ENCODE measurements around the gene C19orf73.
"Not testable (repeated sequence)": the region's sequence is repeated elsewhere in the genome, so short reads cannot be mapped to it uniquely, and the experiment has no call there.

The C19orf73 gene

DNA sequence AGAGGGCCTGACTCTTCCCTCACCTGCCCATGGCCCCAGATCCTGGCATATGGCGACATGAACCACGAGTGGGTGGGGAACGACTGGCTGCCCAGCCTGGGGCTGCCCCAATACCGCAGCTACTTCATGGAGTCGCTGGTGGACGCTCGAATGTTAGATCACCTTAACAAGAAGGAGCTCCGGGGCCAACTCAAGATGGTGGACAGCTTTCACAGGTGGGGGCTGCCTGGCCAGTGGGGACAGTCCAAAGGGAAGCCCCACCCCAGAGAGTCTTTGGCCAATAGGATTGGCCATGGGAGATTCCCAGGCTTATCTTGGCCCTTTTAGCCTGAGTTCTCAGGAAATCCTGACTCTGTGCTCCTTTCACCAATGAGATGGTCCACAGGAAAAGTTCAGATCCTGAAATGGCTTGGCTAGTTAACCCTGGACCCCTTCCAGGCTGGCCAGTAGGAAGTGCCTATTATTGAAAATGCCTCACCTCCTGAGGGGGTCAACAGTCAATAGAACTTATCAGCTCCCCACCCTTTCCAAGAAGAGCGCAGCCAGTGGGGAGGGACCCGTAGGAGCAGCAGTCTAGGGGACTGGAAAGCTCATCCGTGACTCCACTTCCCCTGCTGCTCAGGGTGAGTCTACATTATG is 29.2 kb upstream of the C19orf73 start:
- DNase-seq (ENCODE audit: low read depth) = no peak
- no peak for TF ChIP-seq CTCF (IDR thresholded peaks at IDR 0.05; ENCODE audit: insufficient read depth, low read depth, low read length, missing control alignments)
- H3K4me3 ChIP-seq (ENCODE audit: low read length) = no peak overlapping the region

- H3K4me3 ChIP-seq (ENCODE audit: low read length); DNase-seq (ENCODE audit: low read depth): not testable (repeated sequence)
Measured at GRCh38 chr19:49146408-49146770, 27.4 kb upstream of the C19orf73 start.

DNA sequence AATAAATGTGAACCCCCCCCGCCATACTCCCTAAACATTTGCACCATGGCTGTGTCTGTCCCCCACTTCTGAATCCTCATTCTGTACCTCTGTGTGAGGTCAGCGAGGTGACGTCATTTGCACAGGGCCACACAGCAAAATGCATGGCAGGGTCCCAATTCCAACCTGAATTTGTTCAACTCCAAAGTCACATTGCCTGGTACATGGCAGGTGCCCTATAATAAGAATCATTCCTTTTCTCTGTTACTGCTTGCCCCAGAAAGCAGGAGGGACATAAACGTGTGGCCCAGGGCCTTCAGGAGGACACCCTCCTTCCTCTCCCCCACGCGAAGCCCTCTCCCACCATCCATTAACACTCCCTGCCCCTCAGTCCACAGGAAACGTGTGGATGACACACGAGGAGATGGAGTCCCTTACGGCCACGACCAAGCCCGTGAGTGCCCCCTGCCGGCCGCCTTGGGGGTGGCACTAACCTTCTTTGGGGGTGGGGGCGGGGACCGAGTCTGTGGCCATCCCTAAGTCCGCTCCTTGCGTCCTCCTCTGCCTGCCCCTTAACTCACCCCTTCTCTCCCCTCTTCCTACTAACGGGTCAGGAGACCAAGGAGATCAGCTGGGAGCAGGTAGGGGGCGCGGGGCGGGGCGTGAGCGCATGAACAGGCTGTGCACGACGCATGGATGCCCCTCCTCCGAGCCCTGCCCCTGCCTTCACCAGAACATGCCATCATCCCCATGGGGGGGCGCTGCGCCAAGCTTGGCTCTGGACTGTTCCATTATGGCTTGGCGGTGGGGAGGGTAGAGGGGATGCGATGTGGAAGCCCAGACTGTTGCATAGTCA is 26.8 kb upstream of the C19orf73 start:
- H3K4me3 ChIP-seq (ENCODE audit: low read length) = no peak overlapping the region
- peak; percentile 68 for DNase-seq (ENCODE audit: low read depth)
- TF ChIP-seq CTCF (IDR thresholded peaks at IDR 0.05; ENCODE audit: insufficient read depth, low read depth, low read length, missing control alignments) = peak; percentile 80

GRCh38 chr19:49142866-49143335 is 24.0 kb upstream of the C19orf73 start:
- peak overlapping the region; percentile 41 for H3K4me3 ChIP-seq (ENCODE audit: low read length)
- no peak for TF ChIP-seq CTCF (IDR thresholded peaks at IDR 0.05; ENCODE audit: insufficient read depth, low read depth, low read length, missing control alignments)
- peak; percentile 91 for DNase-seq (ENCODE audit: low read depth)

DNA sequence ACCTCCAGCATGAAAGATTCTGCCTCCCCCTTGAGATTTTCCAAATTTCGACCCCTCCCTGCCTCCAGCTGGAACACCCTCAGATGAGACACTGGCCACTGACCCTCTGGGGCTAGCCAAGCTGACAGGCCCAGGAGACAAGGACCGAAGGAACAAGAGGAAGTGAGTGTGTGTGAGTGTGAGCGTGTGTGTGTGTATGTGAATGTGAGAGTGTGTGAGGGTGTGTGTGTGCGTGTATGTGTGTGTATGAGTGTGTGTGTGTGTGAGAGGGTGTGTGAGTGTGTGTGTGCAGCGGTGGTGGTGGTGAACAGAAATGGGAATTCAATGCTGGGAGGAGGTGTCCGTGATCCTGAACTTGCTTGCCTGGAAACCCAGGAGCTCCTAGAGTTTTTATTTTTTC is 22.4 kb upstream of the C19orf73 start:
- TF ChIP-seq CTCF (IDR thresholded peaks at IDR 0.05; ENCODE audit: insufficient read depth, low read depth, low read length, missing control alignments) = no peak
- no peak overlapping the region for H3K4me3 ChIP-seq (ENCODE audit: low read length)
- no peak for DNase-seq (ENCODE audit: low read depth)

DNA sequence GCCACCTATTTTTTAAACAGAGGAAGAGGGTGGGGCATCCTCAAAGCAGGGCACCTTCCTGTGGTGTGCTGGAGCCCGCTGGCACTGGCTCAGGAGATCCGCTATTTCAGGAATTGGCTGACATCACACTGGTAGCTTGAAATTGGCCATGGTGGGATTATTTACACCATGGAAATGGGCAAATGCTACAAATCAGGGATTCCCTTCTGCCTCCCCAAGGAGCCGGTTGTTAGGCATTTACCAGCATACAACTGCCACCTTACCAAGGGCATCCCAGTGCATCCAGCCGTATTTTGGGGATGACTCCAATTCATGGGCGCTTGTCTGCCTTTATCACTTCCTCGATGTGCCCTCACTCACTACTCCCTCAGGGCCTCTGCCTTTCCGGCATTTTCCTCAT is 22.0 kb upstream of the C19orf73 start:
- no peak for DNase-seq (ENCODE audit: low read depth)
- TF ChIP-seq CTCF (IDR thresholded peaks at IDR 0.05; ENCODE audit: insufficient read depth, low read depth, low read length, missing control alignments) = no peak
- no peak overlapping the region for H3K4me3 ChIP-seq (ENCODE audit: low read length)

DNA sequence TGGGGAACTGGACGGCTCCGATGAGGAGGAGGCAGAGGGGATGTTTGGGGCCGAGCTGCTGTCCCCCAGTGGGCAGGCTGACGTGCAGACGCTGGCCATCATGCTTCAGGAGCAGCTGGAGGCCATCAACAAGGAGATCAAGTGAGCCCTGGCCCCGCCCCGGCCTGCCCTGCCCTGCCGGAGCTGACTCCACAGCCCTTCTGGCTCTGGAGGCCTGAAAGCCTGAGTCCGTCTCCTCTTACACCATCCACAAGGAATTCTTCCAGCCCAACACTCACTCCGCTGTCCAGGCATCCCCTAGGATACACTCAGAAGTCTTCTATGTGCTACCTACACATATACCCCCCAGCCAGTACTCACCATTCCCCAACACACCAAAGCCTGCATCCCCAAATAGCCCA is 17.8 kb upstream of the C19orf73 start:
- H3K4me3 ChIP-seq (ENCODE audit: low read length) = no peak overlapping the region
- no peak for TF ChIP-seq CTCF (IDR thresholded peaks at IDR 0.05; ENCODE audit: insufficient read depth, low read depth, low read length, missing control alignments)
- no peak for DNase-seq (ENCODE audit: low read depth)

Measured in epithelial cell of esophagus (primary cell).